H7 (cell line): ENCODE data around the gene AURKAIP1. TPM values are rescaled to one million over a fixed set of nuclear protein-coding genes. Genes with fewer than 3 reads are reported as not detected.

Experiments used
- DNase-seq: peaks from one replicate; pipeline ENCODE4 v3.0.0; 2012
- H3K27me3 ChIP-seq: 2 replicates; pipeline ENCODE4 v1.6.0; 2011; ENCODE audit warnings: mild to moderate bottlenecking, low read length; ENCODE audit not compliant: control insufficient read depth, insufficient read depth
- H3K36me3 ChIP-seq: replicated peaks from 2 replicates; pipeline ENCODE4 v1.5.1; 2011; ENCODE audit warnings: low read length; ENCODE audit not compliant: control insufficient read depth, insufficient read depth
- H3K4me3 ChIP-seq: 2 replicates; pipeline ENCODE4 v1.5.1; 2011; ENCODE audit warnings: low read depth, mild to moderate bottlenecking, control low read depth, low read length, moderate library complexity; ENCODE audit not compliant: insufficient read depth
- total RNA-seq: library from RNA; depleted of rRNA; stranded (reverse); fragments of >200 nt; shearing (Covaris generic); gene quantifications from 2 replicates; pipeline ENCODE4 v1.2.3, GENCODE V29; 2014

Gene AURKAIP1
- total RNA-seq, 1 experiment from 2014 or later: 320 TPM

DNA sequence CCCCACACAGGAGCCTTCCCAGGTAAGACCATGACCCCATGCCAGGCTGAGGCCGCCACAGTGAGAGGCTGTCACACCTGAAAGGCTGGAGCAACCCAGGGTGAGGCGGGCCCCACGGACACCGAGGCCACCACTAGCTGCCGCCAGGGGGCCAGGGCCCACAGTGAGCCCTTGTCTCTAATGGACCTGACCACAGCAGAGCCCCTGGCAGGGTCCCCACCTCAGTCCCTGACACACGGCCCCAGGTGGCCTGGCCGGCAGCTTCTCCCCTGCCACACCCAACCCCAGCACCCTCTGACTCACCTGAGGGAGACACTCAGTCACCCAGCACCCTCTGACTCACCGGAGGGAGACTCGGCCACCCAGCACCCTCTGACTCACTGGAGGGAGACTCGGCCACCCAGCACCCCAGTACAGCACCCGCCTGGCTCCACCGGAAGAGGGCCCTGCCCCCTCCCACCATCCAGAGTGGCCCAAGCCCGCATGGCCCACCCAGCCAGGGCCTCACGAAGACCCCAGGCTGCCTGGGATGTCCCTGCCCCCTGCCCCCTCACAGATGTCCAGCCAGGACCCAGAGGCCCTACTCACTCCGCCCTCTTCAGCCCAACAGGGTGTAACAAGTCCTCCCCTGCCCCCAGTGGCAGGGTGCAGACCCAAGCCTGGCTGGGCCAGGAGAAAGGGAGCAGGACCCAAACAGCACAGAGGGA is 30.2 kb downstream of the AURKAIP1 start:
- H3K27me3 ChIP-seq: no peaks in the 10 kb centered on the region
- no peak overlapping the region for H3K4me3 ChIP-seq
- H3K36me3 ChIP-seq: peaks cover 9% of the 10 kb centered on the region
- DNase-seq: peak; percentile 91

DNA sequence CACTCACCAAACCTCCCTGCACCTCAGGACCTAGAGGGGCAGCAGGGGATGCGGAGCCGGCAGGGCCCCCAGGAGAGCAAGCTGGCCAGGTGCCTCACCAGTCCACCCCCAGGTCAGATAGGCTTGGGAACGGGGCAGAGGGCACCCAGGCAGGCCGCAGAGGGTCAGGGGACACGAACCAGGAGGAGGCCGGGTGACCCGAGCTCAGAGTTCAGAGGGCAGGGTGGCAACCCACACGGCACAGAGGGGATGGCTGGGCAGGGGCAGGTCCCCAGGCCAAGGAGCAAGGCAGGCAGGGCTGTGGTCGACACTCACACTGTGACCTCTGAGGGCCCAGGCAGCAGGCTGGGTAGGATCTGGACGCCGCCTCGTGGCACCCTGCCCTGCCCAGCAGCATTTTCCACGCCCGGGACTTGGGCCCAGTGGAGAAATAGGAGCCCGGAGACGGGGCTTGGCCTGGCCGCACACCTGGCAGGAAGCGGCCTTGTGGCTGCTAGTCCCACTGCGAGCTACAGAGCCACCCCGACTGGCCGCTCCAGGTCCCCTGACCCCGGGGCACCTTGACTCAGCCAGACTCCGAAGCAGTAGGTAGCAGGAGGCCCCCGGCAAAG is 31.1 kb downstream of the AURKAIP1 start:
- Histone ChIP-seq H3K27me3 (no peaks in the 10 kb centered on the region), H3K36me3 (peaks cover 9% of the 10 kb centered on the region), H3K4me3 (no peak overlapping the region)
- no peak for DNase-seq

DNA sequence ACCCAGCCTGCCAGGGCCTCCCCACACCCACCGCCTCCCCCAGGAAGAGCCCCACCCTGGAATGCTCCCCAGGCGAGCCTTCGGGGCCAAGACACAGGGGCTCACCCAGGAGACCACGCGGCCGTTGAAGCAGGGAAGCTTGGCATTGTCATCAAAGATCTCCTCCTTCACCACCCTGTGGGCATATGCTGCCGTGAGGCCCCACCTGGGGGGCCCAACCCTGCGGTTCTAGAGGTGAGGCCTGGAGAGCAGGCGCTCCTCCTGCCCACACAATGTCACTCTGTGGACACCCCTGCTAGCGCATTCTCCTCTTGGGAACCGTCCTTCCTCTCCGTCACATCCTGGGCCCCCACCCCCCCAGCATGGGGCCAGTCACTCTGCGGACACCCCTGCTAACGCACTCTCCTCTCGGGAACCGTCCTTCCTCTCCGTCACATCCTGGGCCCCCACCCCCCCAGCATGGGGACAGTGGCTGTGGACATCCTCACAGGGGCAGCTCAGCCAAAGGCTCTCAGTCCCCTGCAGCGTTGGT is 32.4 kb downstream of the AURKAIP1 start:
- H3K4me3 ChIP-seq: no peak overlapping the region
- peaks cover 9% of the 10 kb centered on the region for H3K36me3 ChIP-seq
- no peaks in the 10 kb centered on the region for H3K27me3 ChIP-seq
- DNase-seq: no peak

GRCh38 chr1:1342061-1342562 is 32.9 kb downstream of the AURKAIP1 start:
- Histone ChIP-seq H3K27me3 (no peaks in the 10 kb centered on the region), H3K4me3 (no peak overlapping the region), H3K36me3 (peaks cover 9% of the 10 kb centered on the region)
- no peak for DNase-seq

GRCh38 chr1:1341549-1342021 is 33.4 kb downstream of the AURKAIP1 start:
- DNase-seq: no peak
- H3K36me3 ChIP-seq: peaks cover 9% of the 10 kb centered on the region
- no peak overlapping the region for H3K4me3 ChIP-seq
- no peaks in the 10 kb centered on the region for H3K27me3 ChIP-seq

- H3K27me3 ChIP-seq: no peaks in the 10 kb centered on the region
- H3K36me3 ChIP-seq: peaks cover 9% of the 10 kb centered on the region
- no peak for DNase-seq
- no peak overlapping the region for H3K4me3 ChIP-seq
Observed at GRCh38 chr1:1340791-1341548, 34.0 kb downstream of the AURKAIP1 start.

DNA sequence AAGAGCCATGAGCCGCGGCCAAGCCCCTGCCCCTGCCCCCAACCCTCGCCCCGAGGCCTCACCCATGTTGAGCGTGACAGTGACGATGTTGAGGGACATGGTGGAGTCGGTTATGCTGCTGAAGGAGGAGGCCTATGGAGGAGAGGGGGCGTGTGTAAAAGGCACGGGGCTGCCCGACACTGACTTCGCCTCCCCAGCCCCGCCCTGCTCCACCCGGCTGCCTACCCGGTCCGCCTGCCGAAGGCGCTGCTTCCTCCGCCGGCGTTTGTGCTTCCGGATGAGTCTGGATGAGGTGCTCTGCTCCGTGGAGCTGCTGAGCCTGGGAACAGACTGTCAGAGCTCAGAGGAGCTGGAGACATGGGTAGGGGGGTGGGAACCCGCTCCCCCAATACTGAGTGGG is 34.8 kb downstream of the AURKAIP1 start:
- Histone ChIP-seq H3K27me3 (no peaks in the 10 kb centered on the region), H3K36me3 (peaks cover 9% of the 10 kb centered on the region)

GRCh38 chr1:1338278-1338677 is 36.7 kb downstream of the AURKAIP1 start:
- Histone ChIP-seq H3K4me3 (no peak overlapping the region), H3K36me3 (peaks cover 9% of the 10 kb centered on the region), H3K27me3 (no peaks in the 10 kb centered on the region)
- no peak for DNase-seq

More for the DNA sequence above, 34.8 kb downstream of the AURKAIP1 start:
- H3K4me3 ChIP-seq: no peak overlapping the region
- DNase-seq: no peak

- Histone ChIP-seq H3K36me3 (peaks cover 9% of the 10 kb centered on the region), H3K27me3 (no peaks in the 10 kb centered on the region), H3K4me3 (no peak overlapping the region)
- peak; percentile 100 for DNase-seq
Observed at GRCh38 chr1:1337793-1338147, 37.2 kb downstream of the AURKAIP1 start.

- no peaks in the 10 kb centered on the region for H3K27me3 ChIP-seq
- no peak for DNase-seq
- H3K4me3 ChIP-seq: no peak overlapping the region
- H3K36me3 ChIP-seq: peaks cover 9% of the 10 kb centered on the region
Observed at GRCh38 chr1:1336931-1337792, 37.8 kb downstream of the AURKAIP1 start.

GRCh38 chr1:1336446-1336845 is 38.6 kb downstream of the AURKAIP1 start:
- no peak for DNase-seq
- H3K36me3 ChIP-seq: peaks cover 8% of the 10 kb centered on the region
- H3K27me3 ChIP-seq: no peaks in the 10 kb centered on the region
- H3K4me3 ChIP-seq: no peak overlapping the region

GRCh38 chr1:1335792-1336248 is 39.2 kb downstream of the AURKAIP1 start:
- no peaks in the 10 kb centered on the region for H3K27me3 ChIP-seq
- peak; percentile 60 for DNase-seq
- no peak overlapping the region for H3K4me3 ChIP-seq

DNA sequence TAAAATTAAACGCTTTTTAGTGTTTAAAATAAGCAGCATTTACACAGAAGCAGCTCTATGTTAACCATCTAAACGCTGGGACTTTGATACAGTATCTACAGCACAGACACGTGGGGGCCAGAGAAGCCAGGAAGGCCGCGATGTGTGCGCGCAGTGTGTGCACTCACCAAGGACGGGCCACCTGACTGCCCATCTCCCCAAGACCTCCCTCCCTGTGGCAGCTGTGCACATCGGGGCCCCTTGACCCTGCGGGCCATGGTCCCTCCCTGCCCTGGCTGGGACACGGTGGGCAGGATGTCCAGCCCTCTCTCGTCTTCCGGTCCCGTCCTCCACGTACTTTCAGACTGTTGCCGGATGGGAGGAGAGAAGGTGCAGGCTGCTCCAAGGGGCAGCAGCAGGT is 39.7 kb downstream of the AURKAIP1 start:
- no peak for DNase-seq
- H3K27me3 ChIP-seq: no peaks in the 10 kb centered on the region

More at GRCh38 chr1:1335792-1336248, 39.2 kb downstream of the AURKAIP1 start:
- H3K36me3 ChIP-seq: peaks cover 3% of the 10 kb centered on the region

DNA sequence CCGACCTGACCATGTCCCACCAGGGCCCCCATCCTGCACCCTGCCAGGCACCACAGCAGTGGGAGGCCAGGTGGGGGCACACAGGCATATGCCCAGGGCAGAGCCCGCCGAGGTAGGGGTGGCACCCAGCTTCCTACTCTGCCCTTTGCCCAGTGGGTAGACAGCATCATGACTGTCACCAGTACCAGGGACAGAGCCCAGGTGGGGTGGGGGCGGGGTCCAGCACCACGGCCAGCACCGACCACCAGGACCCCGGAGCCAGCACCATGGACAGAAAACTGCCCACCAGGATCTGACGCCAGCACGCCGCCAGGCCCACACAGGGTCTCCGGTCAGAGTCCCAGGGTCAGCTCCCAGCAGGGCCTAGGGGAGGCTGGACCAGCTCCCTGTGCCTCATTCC is 40.2 kb downstream of the AURKAIP1 start:
- Histone ChIP-seq H3K4me3 (no peak overlapping the region), H3K27me3 (no peaks in the 10 kb centered on the region), H3K36me3 (no peaks in the 10 kb centered on the region; the same call in 1 of the 2 replicates)
- peak; percentile 96 for DNase-seq

More for the DNA sequence above, 39.7 kb downstream of the AURKAIP1 start:
- Histone ChIP-seq H3K4me3 (no peak overlapping the region), H3K36me3 (no peaks in the 10 kb centered on the region; the same call in 1 of the 2 replicates)
